ENCODE results near the gene SPATA31C1.

Gene SPATA31C1

DNA sequence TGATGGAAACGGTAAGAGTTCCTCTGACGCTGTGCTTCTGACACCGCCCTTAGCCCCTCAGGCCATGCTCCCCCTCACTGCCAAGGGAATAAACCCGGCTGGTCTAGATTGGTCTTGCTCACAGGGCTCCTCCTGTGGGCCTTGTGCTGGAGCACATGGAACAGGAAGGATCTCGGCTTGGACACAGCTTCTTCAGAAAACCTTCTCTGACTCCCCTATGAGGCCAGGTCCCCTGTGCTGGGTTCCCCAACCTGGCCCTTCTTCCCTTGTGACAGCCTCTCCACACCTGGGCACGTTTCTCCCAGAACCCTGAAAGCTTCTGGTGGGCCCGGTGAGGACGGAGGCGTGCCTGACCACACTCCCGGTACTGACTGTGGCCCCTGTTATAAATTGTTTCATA, 26.9 kb upstream of the SPATA31C1 start:
- H3K27me3 ChIP-seq (ENCODE audit: insufficient read depth, poor library complexity, severe bottlenecking): no peaks in the 10 kb centered on the region
- no peak overlapping the region for H3K4me3 ChIP-seq (replicated peaks; ENCODE audit: insufficient read depth, low read length)
- no peak overlapping the region for H3K27ac ChIP-seq (replicated peaks)
- no peak for DNase-seq (ENCODE audit: low read depth in 1 of 2, low spot score in 1 of 2)
- TF ChIP-seq GABPA (IDR thresholded peaks at IDR 0.05; ENCODE audit: low read depth) (no peak), POLR2AphosphoS5 (IDR thresholded peaks at IDR 0.05; ENCODE audit: low read depth) (no peak), SPI1 (IDR thresholded peaks at IDR 0.05; ENCODE audit: borderline replicate concordance, low read depth) (no peak)
- TF ChIP-seq, protein P1, sequence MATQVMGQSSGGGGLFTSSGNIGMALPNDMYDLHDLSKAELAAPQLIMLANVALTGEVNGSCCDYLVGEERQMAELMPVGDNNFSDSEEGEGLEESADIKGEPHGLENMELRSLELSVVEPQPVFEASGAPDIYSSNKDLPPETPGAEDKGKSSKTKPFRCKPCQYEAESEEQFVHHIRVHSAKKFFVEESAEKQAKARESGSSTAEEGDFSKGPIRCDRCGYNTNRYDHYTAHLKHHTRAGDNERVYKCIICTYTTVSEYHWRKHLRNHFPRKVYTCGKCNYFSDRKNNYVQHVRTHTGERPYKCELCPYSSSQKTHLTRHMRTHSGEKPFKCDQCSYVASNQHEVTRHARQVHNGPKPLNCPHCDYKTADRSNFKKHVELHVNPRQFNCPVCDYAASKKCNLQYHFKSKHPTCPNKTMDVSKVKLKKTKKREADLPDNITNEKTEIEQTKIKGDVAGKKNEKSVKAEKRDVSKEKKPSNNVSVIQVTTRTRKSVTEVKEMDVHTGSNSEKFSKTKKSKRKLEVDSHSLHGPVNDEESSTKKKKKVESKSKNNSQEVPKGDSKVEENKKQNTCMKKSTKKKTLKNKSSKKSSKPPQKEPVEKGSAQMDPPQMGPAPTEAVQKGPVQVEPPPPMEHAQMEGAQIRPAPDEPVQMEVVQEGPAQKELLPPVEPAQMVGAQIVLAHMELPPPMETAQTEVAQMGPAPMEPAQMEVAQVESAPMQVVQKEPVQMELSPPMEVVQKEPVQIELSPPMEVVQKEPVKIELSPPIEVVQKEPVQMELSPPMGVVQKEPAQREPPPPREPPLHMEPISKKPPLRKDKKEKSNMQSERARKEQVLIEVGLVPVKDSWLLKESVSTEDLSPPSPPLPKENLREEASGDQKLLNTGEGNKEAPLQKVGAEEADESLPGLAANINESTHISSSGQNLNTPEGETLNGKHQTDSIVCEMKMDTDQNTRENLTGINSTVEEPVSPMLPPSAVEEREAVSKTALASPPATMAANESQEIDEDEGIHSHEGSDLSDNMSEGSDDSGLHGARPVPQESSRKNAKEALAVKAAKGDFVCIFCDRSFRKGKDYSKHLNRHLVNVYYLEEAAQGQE (IDR thresholded peaks at IDR 0.05; ENCODE audit: insufficient replicate concordance, low read depth): no peak
- TF ChIP-seq, protein P2, sequence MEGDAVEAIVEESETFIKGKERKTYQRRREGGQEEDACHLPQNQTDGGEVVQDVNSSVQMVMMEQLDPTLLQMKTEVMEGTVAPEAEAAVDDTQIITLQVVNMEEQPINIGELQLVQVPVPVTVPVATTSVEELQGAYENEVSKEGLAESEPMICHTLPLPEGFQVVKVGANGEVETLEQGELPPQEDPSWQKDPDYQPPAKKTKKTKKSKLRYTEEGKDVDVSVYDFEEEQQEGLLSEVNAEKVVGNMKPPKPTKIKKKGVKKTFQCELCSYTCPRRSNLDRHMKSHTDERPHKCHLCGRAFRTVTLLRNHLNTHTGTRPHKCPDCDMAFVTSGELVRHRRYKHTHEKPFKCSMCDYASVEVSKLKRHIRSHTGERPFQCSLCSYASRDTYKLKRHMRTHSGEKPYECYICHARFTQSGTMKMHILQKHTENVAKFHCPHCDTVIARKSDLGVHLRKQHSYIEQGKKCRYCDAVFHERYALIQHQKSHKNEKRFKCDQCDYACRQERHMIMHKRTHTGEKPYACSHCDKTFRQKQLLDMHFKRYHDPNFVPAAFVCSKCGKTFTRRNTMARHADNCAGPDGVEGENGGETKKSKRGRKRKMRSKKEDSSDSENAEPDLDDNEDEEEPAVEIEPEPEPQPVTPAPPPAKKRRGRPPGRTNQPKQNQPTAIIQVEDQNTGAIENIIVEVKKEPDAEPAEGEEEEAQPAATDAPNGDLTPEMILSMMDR (IDR thresholded peaks at IDR 0.05; ENCODE audit: insufficient read depth, low read length): no peak

DNA sequence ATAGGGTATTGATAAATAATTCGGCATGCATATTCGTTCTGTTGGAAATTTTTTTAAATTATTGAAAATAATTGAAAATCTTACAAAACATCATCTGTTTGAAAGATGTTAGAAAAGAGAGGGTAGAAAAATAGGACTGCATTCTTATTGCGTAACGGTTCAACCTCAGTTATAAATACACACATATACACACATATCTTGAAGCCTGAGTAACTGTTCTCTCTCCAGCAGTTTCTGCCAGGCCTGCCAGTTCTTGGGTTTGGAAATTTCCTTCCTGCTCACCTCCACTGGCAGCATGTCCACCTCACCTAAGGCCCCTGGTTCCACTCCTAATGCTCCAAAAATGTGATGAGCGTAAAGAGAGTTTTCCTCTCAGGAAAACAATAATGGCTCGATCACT, 26.0 kb upstream of the SPATA31C1 start:
- H3K27ac ChIP-seq (replicated peaks): no peak overlapping the region
- TF ChIP-seq, protein P1 (IDR thresholded peaks at IDR 0.05; ENCODE audit: insufficient replicate concordance, low read depth): no peak
- TF ChIP-seq GABPA (IDR thresholded peaks at IDR 0.05; ENCODE audit: low read depth): no peak
- no peak for TF ChIP-seq SPI1 (IDR thresholded peaks at IDR 0.05; ENCODE audit: borderline replicate concordance, low read depth)
- TF ChIP-seq POLR2AphosphoS5 (IDR thresholded peaks at IDR 0.05; ENCODE audit: low read depth): no peak
- TF ChIP-seq, protein P2 (IDR thresholded peaks at IDR 0.05; ENCODE audit: insufficient read depth, low read length): no peak
- H3K27me3 ChIP-seq (ENCODE audit: insufficient read depth, poor library complexity, severe bottlenecking): no peaks in the 10 kb centered on the region
- DNase-seq (ENCODE audit: low read depth in 1 of 2, low spot score in 1 of 2): no peak
- no peak overlapping the region for H3K4me3 ChIP-seq (replicated peaks; ENCODE audit: insufficient read depth, low read length)

DNA sequence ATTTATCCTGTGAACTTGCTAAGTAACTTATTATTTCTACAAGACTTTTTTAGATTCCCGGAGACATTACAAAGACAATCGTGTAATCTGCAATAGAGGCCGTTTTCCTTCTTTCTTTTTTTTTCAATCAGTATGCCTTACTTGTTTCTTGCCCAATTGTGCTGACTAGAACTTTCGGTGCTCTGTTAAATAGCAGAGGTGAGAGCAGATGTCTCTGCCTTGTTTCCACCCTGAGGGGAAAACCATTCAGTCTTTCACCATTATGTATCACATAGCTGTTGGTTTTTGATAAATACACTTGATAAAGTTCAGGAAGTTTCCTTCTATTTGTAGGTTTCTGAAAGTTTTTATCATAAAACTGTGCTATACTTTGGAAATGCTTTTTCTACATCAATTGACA, 24.8 kb upstream of the SPATA31C1 start:
- Histone ChIP-seq H3K4me3 (replicated peaks; ENCODE audit: insufficient read depth, low read length) (no peak overlapping the region), H3K27ac (replicated peaks) (no peak overlapping the region), H3K27me3 (ENCODE audit: insufficient read depth, poor library complexity, severe bottlenecking) (no peaks in the 10 kb centered on the region)
- no peak for DNase-seq (ENCODE audit: low read depth in 1 of 2, low spot score in 1 of 2)
- TF ChIP-seq, protein P1 (IDR thresholded peaks at IDR 0.05; ENCODE audit: insufficient replicate concordance, low read depth): no peak
- no peak for TF ChIP-seq POLR2AphosphoS5 (IDR thresholded peaks at IDR 0.05; ENCODE audit: low read depth)
- TF ChIP-seq, protein P2 (IDR thresholded peaks at IDR 0.05; ENCODE audit: insufficient read depth, low read length): no peak
- TF ChIP-seq SPI1 (IDR thresholded peaks at IDR 0.05; ENCODE audit: borderline replicate concordance, low read depth): no peak
- no peak for TF ChIP-seq GABPA (IDR thresholded peaks at IDR 0.05; ENCODE audit: low read depth)
